PC-9 (cell line): ENCODE results near the gene SHISA6. TPM values are rescaled to one million over a fixed set of nuclear protein-coding genes. Genes with fewer than 3 reads are reported as not detected.

Experiments used
- BruUV-seq: library from RNA; stranded (reverse); fragments of 400-500 nt; replicated peaks from 2 replicates; lab custom pipeline; 2021; lab: Mats Ljungman, UMichigan
- CTCF ChIA-PET: fragments of 300-600 bp; sonication (Branson Sonifier 250); formaldehyde crosslinking; loops from one replicate; lab custom pipeline; 2022; ENCODE audit warnings: antibody characterized with exemption; lab: Charles Lee
- POLR2A ChIA-PET: fragments of 300-600 bp; sonication (Branson Sonifier 250); formaldehyde crosslinking; loops from one replicate; lab custom pipeline; 2022; ENCODE audit warnings: antibody characterized with exemption; ENCODE audit not compliant: unreplicated experiment; lab: Charles Lee
- DNase-seq, 2 experiments: peaks; one replicate each; pipeline versions ENCODE4 v3.0.0 to v3.0.0-alpha.2; 2015 to 2022; ENCODE audit warnings: mixed read lengths in 1 of 2
- H2AFZ ChIP-seq: fragments of 200-600 bp; sonication (generic); 2 replicates; pipeline ENCODE4 v1.8.1; 2017; ENCODE audit warnings: antibody characterized with exemption
- H3F3A ChIP-seq: fragments of 200-600 bp; sonication (generic); 2 replicates; pipeline ENCODE4 v1.8.1; 2017; ENCODE audit warnings: antibody characterized with exemption, mild to moderate bottlenecking, low read depth; ENCODE audit not compliant: insufficient read depth
- H3K27ac ChIP-seq: fragments of 200-600 bp; sonication (generic); 2 replicates; pipeline ENCODE4 v1.6.1; 2016; ENCODE audit warnings: mixed run types
- H3K27me3 ChIP-seq: fragments of 200-600 bp; sonication (generic); 2 replicates; pipeline ENCODE4 v1.6.1; 2016; ENCODE audit warnings: low read depth, mixed run types; ENCODE audit not compliant: insufficient read depth
- H3K36me3 ChIP-seq: fragments of 200-600 bp; sonication (generic); 2 replicates; pipeline ENCODE4 v1.6.1; 2016; ENCODE audit warnings: low read depth, mixed run types
- H3K4me1 ChIP-seq: fragments of 200-600 bp; sonication (generic); replicated peaks from 2 replicates; pipeline ENCODE4 v1.6.1; 2016; ENCODE audit warnings: mixed run types; ENCODE audit not compliant: insufficient read depth
- H3K4me2 ChIP-seq: fragments of 200-600 bp; sonication (generic); 2 replicates; pipeline ENCODE4 v1.6.1; 2017; ENCODE audit warnings: mixed run types
- H3K4me3 ChIP-seq: fragments of 200-600 bp; sonication (generic); 2 replicates; pipeline ENCODE4 v1.6.1; 2016; ENCODE audit warnings: mixed run types
- H3K79me2 ChIP-seq: fragments of 200-600 bp; sonication (generic); 2 replicates; pipeline ENCODE4 v1.6.1; 2017; ENCODE audit warnings: low read depth, mixed run types
- H3K9me2 ChIP-seq: fragments of 200-600 bp; sonication (generic); 2 replicates; pipeline ENCODE4 v1.8.1; 2017; ENCODE audit warnings: mild to moderate bottlenecking; ENCODE audit not compliant: insufficient read depth
- H3K9me3 ChIP-seq: fragments of 200-600 bp; sonication (generic); 2 replicates; pipeline ENCODE4 v1.8.1; 2016; ENCODE audit warnings: low read depth; ENCODE audit not compliant: insufficient read depth
- H4K20me1 ChIP-seq: fragments of 200-600 bp; sonication (generic); 2 replicates; pipeline ENCODE4 v1.8.1; 2017; ENCODE audit not compliant: insufficient read depth
- EZH2 ChIP-seq: fragments of 200-600 bp; sonication (generic); IDR thresholded peaks from 2 replicates; pipeline ENCODE4 v1.8.0; 2017; ENCODE audit warnings: antibody characterized with exemption, low read depth
- intact Hi-C: fragments of 100-400 bp; cut with micrococcal nuclease; formaldehyde crosslinking; loops from one replicate; pipeline ENCODE4 v1.10.0; 2022; ENCODE audit not compliant: unreplicated experiment
- total RNA-seq: library from RNA; stranded (reverse); gene quantifications from 2 replicates; pipeline ENCODE4 v1.2.3, GENCODE V29; 2021
- TF ChIP-seq, protein P1 (sequence below): fragments of 200-600 bp; sonication (generic); conservative IDR thresholded peaks from 2 replicates; pipeline ENCODE4 v1.6.1; 2017; ENCODE audit warnings: mixed run types, antibody characterized with exemption, mild to moderate bottlenecking, moderate library complexity

SHISA6 gene
- total RNA-seq, 1 experiment from 2014 or later: not detected

DNA sequence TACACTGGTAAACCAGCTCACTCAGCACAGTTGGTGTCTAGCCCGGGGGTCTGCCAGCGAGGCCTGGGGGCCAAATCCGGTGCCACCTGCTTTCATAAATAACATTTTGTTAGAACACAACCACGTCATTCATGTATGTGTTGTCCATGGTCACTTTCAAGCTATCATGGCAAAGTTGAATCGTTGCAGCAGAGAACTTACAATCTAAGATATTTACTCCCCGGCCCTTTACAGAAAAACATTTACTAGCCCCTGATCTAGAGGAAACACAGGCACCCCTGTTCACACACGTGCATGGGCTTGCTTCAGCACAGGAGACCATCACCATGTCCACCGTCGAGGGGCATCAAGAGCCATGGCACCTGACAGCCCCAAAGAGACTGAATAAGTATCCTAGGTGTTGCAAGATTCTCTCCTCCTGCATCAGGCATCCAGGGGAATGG, 245.9 kb downstream of the SHISA6 start:
- Histone ChIP-seq H3F3A (no peaks in the 10 kb centered on the region), H3K79me2 (no peaks in the 10 kb centered on the region), H3K27me3 (0 out of 2 replicates have a peak, but pooled peaks cover under 1% of the 10 kb centered on the region), H3K36me3 (no peaks in the 10 kb centered on the region), H4K20me1 (no peaks in the 10 kb centered on the region), H3K9me2 (no peaks in the 10 kb centered on the region), H2AFZ (no peak overlapping the region), H3K4me2 (no peak overlapping the region), H3K9me3 (no peaks in the 10 kb centered on the region), H3K4me3 (no peak overlapping the region), H3K4me1 (no peaks in the 10 kb centered on the region), H3K27ac (no peak overlapping the region)
- ChIA-PET POLR2A (no interaction called here), CTCF (no interaction called here)
- TF ChIP-seq, protein P1, sequence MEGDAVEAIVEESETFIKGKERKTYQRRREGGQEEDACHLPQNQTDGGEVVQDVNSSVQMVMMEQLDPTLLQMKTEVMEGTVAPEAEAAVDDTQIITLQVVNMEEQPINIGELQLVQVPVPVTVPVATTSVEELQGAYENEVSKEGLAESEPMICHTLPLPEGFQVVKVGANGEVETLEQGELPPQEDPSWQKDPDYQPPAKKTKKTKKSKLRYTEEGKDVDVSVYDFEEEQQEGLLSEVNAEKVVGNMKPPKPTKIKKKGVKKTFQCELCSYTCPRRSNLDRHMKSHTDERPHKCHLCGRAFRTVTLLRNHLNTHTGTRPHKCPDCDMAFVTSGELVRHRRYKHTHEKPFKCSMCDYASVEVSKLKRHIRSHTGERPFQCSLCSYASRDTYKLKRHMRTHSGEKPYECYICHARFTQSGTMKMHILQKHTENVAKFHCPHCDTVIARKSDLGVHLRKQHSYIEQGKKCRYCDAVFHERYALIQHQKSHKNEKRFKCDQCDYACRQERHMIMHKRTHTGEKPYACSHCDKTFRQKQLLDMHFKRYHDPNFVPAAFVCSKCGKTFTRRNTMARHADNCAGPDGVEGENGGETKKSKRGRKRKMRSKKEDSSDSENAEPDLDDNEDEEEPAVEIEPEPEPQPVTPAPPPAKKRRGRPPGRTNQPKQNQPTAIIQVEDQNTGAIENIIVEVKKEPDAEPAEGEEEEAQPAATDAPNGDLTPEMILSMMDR: no peak
- TF ChIP-seq EZH2: no peak
- BruUV-seq: no TSS peak
- intact Hi-C loops: no loop called here
- DNase-seq: no peak

- no peak overlapping the region for H2AFZ ChIP-seq
- no peak overlapping the region for H3K4me2 ChIP-seq
- H3K79me2 ChIP-seq: no peaks in the 10 kb centered on the region
- no peaks in the 10 kb centered on the region for H4K20me1 ChIP-seq
- H3K27me3 ChIP-seq: no peaks in the 10 kb centered on the region
- intact Hi-C loops: no loop called here
- H3K9me3 ChIP-seq: no peaks in the 10 kb centered on the region
- CTCF ChIA-PET: no interaction called here
- no TSS peak for BruUV-seq
- H3K27ac ChIP-seq: no peak overlapping the region
- H3K4me3 ChIP-seq: no peak overlapping the region
- no peaks in the 10 kb centered on the region for H3K9me2 ChIP-seq
- TF ChIP-seq EZH2: no peak
- TF ChIP-seq, protein P1: no peak
- no peak for DNase-seq
- no peaks in the 10 kb centered on the region for H3F3A ChIP-seq
- H3K36me3 ChIP-seq: no peaks in the 10 kb centered on the region
- POLR2A ChIA-PET: no interaction called here
- H3K4me1 ChIP-seq: no peaks in the 10 kb centered on the region
Measured at GRCh38 chr17:11487469-11487868, 246.5 kb downstream of the SHISA6 start.

DNA sequence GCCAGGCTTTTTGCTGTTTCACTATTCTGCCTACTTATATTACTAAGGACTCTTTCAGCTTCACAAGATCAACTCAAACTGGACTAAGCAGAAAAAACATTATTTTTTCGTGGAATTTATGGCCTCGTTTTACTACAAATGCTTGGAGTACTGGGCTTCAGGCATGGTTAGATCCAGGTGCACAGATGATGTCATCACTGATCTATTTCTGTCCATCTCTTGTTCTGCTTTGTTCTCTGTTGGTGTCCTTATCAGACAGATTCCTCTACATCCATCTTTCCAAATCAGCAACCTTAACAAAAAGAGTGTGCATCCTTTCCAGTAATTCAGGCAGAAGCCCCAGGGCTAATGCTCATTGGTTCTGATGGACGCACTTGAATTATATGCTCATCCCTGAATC, 247.4 kb downstream of the SHISA6 start:
- Histone ChIP-seq H3K9me3 (no peaks in the 10 kb centered on the region), H3F3A (no peaks in the 10 kb centered on the region), H3K4me1 (no peaks in the 10 kb centered on the region), H3K9me2 (no peaks in the 10 kb centered on the region), H3K79me2 (no peaks in the 10 kb centered on the region), H3K4me2 (no peak overlapping the region), H3K4me3 (no peak overlapping the region), H2AFZ (no peak overlapping the region), H3K27ac (no peak overlapping the region), H3K27me3 (no peaks in the 10 kb centered on the region), H4K20me1 (no peaks in the 10 kb centered on the region), H3K36me3 (no peaks in the 10 kb centered on the region)
- intact Hi-C loops: no loop called here
- no peak for TF ChIP-seq EZH2
- TF ChIP-seq, protein P1: no peak
- no TSS peak for BruUV-seq
- CTCF ChIA-PET: no interaction called here
- POLR2A ChIA-PET: no interaction called here
- no peak for DNase-seq
